HL-60 (cell line): ENCODE results near the gene USP32.

ENCODE experiments used
- DNase-seq, 2 experiments: peaks; one replicate each; pipeline ENCODE4 v3.0.0-alpha.2; 2010 to 2020; ENCODE audit warnings: low read depth in 1 of 2, low spot score in 1 of 2
- H3K27ac ChIP-seq: fragments of 250-450 bp; sonication (Bioruptor Pico); replicated peaks from 2 replicates; pipeline ENCODE4 v1.5.1; 2020; ENCODE audit warnings: mild to moderate bottlenecking, moderate library complexity
- H3K27me3 ChIP-seq: fragments of 250-450 bp; sonication (Bioruptor Pico); 2 replicates; pipeline ENCODE4 v1.5.1; 2021; ENCODE audit warnings: mild to moderate bottlenecking, moderate library complexity; ENCODE audit not compliant: insufficient read depth, poor library complexity, severe bottlenecking
- H3K4me3 ChIP-seq: replicated peaks from 2 replicates; pipeline ENCODE4 v1.5.1; 2011; ENCODE audit warnings: mild to moderate bottlenecking, control low read depth, low read length; ENCODE audit not compliant: insufficient read depth
- CTCF ChIP-seq: IDR thresholded peaks from one replicate; pipeline ENCODE4 v1.5.1; 2011; ENCODE audit warnings: low read length, control low read depth, inconsistent platforms; ENCODE audit not compliant: insufficient read depth
- GABPA ChIP-seq: IDR thresholded peaks from 2 replicates; pipeline ENCODE4 v1.6.1; 2012; ENCODE audit warnings: low read depth
- POLR2AphosphoS5 ChIP-seq: IDR thresholded peaks from 2 replicates; pipeline ENCODE4 v1.6.1; 2012; ENCODE audit warnings: low read depth
- SPI1 ChIP-seq: IDR thresholded peaks from 2 replicates; pipeline ENCODE4 v1.6.1; 2012; ENCODE audit warnings: low read depth, mild to moderate bottlenecking, borderline replicate concordance
- TF ChIP-seq, protein P1 (sequence below): IDR thresholded peaks from 2 replicates; pipeline ENCODE4 v1.6.1; 2012; ENCODE audit warnings: low read depth; ENCODE audit not compliant: insufficient replicate concordance

The USP32 gene

DNA sequence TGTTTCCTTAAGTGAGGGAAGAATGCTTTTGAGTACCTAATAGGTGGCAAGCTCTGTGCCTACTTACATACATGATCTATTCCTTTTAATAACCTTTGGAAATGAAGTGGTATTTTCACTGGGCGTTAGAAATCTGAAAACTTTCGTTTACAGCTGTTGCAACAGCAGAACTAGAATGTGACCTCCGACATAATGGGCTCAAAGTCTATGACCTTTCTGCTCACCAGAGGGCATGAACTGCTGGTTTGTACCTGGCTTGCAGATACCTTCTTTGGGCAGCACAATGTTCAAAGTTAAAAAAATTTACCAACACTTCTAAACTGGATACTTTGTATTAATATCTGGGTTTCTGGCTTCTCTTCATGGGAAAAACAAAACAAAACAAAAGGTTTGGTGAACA, 217.9 kb downstream of the USP32 start:
- Histone ChIP-seq H3K27me3 (no peaks in the 10 kb centered on the region), H3K4me3 (no peak overlapping the region)
- DNase-seq: no peak

DNA sequence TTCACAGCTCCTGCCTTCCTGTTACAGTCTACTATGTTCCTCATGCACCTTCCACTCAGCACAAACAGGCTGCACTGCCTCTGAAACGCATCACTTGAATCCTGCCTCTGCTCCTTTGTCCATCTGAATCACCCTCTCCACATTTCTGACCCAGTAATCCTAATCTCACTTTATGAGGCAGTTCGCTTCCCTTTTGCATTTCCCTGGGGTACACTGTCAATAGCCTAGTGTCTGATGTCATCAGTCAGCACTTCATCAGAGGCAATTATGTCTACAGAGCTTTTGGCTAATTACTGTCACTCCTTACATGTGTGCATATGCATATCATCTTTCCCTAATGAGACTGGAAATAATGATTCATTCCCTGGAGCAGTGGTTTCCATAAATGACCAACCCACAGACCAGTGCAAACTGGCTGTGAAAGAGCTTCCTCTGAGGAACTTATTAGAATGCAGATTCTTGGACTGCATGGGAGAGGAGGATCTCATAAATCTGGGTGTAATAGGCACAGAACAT, 218.6 kb downstream of the USP32 start:
- no peak overlapping the region for H3K27ac ChIP-seq
- no peak for DNase-seq
- no peaks in the 10 kb centered on the region for H3K27me3 ChIP-seq
- no peak overlapping the region for H3K4me3 ChIP-seq
- TF ChIP-seq CTCF: no peak
- TF ChIP-seq POLR2AphosphoS5: no peak
- TF ChIP-seq SPI1: no peak
- no peak for TF ChIP-seq GABPA
- TF ChIP-seq, protein P1, sequence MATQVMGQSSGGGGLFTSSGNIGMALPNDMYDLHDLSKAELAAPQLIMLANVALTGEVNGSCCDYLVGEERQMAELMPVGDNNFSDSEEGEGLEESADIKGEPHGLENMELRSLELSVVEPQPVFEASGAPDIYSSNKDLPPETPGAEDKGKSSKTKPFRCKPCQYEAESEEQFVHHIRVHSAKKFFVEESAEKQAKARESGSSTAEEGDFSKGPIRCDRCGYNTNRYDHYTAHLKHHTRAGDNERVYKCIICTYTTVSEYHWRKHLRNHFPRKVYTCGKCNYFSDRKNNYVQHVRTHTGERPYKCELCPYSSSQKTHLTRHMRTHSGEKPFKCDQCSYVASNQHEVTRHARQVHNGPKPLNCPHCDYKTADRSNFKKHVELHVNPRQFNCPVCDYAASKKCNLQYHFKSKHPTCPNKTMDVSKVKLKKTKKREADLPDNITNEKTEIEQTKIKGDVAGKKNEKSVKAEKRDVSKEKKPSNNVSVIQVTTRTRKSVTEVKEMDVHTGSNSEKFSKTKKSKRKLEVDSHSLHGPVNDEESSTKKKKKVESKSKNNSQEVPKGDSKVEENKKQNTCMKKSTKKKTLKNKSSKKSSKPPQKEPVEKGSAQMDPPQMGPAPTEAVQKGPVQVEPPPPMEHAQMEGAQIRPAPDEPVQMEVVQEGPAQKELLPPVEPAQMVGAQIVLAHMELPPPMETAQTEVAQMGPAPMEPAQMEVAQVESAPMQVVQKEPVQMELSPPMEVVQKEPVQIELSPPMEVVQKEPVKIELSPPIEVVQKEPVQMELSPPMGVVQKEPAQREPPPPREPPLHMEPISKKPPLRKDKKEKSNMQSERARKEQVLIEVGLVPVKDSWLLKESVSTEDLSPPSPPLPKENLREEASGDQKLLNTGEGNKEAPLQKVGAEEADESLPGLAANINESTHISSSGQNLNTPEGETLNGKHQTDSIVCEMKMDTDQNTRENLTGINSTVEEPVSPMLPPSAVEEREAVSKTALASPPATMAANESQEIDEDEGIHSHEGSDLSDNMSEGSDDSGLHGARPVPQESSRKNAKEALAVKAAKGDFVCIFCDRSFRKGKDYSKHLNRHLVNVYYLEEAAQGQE: no peak

More for the DNA sequence above, 217.9 kb downstream of the USP32 start:
- TF ChIP-seq POLR2AphosphoS5: no peak
- TF ChIP-seq, protein P1: no peak
- TF ChIP-seq CTCF: no peak
- TF ChIP-seq GABPA: no peak
- no peak for TF ChIP-seq SPI1
- no peak overlapping the region for H3K27ac ChIP-seq

GRCh38 chr17:60171753-60172079, 220.2 kb downstream of the USP32 start:
- Histone ChIP-seq H3K4me3 (no peak overlapping the region), H3K27me3 (no peaks in the 10 kb centered on the region), H3K27ac (no peak overlapping the region)
- no peak for DNase-seq
- TF ChIP-seq POLR2AphosphoS5: no peak

DNA sequence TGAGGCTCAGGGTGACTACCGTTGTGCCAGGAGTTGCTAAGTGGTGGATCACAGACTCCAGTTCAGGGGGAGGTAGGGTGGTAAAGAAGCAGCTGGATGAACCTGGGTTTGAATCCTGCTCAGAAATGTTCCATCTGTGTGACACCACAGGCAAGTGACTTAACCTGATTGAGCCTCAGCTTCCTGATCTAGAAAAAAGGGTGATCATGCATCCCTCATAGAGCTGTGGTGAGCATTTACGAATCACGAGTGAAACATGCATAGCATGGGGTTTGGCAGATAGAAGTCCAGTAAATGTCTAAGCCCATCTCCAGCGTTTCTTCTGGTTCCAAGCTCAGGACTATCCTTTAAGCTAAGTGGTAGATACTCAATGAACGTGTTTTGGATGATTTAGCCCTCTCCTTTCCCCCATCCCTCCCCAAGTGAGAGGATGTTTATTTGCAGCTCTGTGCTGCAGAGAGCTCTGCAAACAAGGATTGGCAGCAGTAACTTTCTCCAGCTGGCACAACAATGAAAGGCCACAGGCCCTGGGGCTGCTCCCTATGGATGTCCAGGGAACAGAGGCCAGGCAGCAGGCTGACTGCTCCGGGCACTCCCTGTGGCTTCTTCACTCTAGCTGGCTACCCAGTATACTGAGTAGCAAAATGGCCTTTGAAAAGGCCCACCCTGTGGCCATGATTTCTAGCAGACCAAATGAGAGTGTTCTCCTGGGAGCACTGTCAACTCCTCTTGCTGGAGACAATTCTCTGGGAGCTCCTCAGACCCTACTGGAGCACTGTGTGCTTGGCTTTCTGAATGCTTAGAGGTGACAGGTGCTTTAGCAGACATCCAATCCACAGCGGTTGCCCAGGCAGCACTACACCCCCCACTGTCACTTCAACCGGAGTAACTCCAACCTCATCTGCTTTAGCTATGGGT, 220.8 kb downstream of the USP32 start:
- TF ChIP-seq POLR2AphosphoS5 (no peak), SPI1 (no peak), CTCF (no peak), GABPA (no peak)
- TF ChIP-seq, protein P1: no peak
- no peak for DNase-seq
- Histone ChIP-seq H3K27me3 (no peaks in the 10 kb centered on the region), H3K27ac (no peak overlapping the region), H3K4me3 (no peak overlapping the region)
